HG03460 (cell line): ENCODE measurements around the gene VDAC2.

Experiments used
- ATAC-seq: cut with Tn5 transposase; IDR thresholded peaks from one replicate; pipeline ENCODE4 v1.9.1; 2021; ENCODE audit not compliant: unreplicated experiment

VDAC2 gene

DNA sequence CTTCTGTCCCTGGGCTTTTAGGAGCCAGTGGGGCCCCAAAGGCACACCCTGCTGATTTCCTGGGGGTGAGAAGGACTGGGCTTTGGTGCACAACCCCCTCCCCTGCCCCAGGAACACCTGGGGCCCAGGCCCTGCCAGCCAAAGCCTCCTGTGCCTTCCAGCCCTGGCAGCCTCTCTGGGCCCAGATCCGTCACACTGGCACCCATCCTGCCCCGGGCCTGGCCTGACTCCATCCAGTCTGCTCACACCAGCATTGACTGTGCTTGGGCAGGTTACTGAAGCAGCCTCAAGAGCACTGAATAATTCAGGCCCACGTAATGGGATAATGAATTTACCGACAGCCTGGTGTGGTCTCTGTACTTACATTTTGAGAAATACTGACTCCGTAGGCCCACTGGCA lies 37.2 kb downstream of the VDAC2 start:
- no peak for ATAC-seq

DNA sequence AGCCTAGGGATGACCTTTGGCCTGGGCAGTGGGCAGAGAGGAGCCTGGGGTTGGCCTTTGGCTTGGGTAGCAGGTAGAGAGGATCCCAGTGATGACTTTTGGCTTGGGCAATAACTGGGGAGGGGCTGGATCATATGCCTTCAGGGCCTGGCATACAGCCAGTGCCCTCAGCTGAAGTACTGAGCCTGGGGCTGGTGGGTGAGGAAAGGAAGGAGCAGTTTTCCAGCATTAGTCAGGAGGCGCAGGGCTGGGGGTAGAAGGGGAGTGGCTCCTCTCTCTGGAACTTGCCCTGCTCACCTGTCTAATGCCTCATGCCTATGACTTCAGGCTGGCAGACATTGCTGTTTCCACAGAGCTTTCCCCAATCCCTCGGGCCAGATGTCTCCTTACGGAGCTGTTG lies 40.3 kb downstream of the VDAC2 start:
- ATAC-seq: no peak

DNA sequence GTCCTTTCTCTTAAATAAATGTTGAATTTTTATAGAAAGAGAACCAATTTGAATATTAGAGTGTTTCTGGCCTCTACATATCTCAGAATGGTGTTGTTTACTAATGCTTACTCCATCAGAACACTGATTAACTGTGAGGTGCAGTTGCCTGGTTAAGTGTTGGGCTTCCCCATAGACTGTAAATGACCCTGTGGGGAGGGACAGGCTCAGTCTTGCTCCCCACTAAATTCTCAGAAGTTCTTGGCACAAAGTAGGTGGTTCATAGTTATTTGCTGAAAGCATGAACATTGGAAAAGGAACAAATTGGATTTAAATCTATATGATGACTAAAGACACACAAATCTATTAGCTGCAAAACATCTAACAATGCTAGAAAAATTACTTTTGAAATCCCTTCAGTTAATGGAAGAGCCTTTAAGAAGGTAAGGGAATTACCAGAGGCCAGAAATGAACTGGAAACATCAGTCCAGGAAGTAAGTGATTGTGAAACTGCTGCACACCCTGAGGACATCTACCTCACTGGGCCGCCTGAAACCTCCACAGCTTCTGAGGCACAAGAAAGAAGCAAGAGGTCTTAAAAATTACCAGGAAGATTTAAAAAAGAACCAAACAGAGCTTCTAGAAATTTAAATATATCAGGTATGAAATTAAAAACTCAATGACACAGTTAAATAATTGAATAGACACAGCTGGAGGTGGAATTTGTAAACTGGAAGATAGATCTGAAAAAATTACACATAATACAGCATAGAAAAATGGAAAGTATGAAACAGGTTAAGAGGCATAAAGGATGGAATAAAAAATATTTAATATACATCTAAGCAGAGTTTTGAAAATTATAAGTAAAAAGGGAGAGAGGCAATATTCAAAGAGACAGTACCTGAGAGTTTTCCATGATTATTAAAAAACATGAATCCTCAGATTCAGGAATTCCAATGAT lies 43.0 kb downstream of the VDAC2 start:
- ATAC-seq: no peak

DNA sequence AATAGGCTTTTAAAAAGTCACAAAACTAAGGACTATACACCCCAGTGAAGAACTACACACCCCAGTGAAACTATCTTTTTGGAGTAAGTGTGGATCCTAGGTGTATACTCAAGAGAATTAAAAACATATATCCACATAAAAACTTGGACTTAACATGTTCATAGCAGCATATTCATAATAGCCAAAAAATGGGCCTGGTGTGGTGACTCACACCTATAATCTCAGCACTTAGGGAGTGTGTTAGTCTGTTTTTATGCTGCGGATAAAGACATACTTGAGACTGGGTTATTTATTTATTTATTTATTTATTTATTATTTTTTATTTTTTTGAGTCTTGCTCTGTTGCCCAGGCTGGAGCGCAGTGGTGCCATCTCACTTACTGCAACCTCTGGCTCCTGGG lies 44.1 kb downstream of the VDAC2 start:
- no peak for ATAC-seq

DNA sequence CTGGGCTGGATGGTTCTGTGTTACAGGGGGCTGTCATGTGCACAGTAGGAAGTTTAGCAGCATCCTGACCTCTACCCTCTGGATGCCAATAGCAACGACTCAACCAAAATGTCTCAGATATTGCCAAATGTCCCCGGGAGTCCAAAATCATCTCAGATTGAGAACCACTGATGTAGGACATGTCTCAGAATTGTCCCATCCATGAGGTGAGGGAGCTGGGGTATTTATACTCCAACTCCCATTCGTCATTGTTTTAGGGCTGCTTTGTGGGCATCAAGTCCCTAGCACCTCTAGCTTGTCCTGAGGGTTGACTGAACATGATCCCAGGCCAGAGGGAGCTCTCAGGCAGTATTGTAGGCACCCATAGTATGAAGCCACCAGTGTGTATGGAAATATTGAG lies 50.4 kb downstream of the VDAC2 start:
- no peak for ATAC-seq

DNA sequence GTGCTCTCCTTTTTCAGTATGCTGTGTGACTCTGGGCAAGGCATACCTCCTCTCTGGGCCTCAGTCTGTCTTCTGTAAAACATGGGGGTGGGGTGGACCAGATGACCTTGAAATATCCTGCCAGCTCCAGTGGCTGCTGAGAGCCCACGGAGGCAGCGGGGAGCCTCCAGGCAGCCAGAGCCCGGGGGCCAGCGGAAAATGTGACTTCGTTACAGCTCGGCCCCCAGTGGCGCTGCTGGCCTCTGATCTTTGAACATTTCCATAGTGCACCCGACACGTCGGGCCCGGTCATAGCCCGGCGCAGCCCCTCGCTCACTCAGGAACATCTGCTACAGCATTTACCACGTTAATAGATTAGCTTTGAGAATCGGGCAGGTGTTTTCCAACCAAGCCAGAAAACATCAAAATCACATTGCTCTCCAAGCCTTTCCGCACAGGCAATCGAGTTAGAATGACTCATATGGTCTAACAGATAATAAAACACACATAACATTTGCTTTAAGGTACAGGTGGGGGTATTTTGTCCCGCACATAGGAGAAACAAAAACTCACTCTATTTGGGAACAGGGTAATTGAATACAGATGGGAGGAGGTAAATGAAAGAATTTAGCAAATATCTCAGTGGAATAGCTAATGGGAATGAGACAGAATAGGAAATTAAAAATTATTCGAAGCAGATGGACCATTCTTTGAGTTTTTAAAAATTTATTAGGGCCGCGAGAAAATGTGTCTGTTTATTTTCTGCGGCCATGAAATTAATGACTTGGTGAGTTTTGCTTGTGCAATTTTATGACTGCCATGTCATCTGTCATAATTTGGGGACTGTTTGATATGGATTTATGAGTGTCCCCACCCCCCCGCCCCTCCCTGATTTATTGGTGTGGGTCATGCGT lies 51.5 kb downstream of the VDAC2 start:
- ATAC-seq: no peak

DNA sequence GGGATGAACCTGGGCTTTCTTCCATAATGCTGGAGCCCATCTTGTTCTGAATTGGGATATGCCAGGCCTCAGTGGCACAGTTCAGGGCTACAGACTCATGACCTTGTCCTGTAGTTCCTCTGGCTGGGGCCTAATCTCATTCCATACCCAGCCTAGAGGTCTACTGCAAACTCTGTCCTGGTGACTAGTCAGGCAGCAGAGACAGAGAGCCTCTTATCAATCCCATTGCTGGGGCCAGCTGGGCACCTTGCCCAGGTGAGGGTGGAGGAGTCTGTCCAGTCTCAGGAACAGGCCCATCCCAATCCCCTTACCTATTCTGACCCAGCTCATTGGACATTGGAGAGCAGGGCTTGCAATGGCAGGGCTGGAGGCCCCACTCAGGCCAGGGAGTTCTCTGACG lies 53.2 kb downstream of the VDAC2 start:
- no peak for ATAC-seq

DNA sequence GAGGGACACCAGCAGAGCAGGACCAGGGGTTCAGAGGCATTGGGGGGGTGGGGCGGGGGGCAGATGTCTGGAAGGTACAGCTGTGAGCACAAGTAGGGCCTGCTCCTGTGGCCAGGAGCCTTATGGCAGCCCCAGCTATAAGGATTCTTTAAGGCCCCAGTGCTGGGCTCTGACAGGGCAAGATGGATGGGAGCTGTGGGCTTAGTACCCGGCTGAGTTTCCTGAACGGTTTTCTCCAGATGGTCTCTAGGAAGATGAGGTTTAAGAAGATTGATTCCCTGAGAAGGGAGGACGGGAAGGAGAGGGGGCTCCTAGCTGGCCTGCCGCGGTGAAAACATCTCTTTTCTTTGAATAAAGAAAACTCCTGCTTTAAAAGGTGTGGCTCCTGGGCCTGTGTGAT lies 55.3 kb downstream of the VDAC2 start:
- no peak for ATAC-seq

DNA sequence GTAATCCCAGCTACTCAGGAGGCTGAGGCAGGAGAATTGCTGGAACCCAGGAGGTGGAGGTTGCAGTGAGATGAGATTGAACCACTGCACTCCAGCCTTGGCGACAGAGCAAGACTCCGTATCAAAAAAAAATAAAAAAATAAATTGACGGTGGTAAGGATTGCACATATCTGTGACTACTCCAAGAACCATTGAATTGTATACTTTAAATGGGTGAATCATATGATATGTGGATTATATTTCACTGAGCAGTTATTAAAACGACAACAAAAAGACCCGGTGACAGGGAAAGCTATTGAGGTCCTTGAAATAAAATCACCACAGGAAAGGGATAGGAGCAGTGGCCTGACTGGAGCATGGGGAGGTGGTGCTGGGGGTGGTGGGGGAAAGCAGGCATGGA lies 56.3 kb downstream of the VDAC2 start:
- no peak for ATAC-seq

DNA sequence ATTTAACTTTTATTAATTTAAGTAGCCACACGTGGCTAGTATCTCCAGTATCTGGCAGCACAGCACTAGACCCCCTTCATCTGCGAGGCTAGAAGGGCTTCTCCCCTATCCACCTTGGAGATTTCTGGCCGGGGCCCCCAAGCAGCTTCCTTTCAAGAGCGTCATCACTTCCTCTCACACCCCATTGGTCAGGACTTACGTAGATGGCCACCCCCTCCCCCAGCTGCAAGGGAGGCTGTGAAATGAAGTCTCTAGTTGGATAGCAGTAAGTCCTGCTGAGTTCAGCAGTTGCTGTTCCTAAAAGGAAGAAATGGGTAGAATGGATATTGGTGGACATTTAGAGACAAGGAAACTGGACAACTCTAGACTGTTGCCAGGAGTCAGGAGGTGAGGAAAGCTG lies 59.0 kb downstream of the VDAC2 start:
- ATAC-seq: no peak

DNA sequence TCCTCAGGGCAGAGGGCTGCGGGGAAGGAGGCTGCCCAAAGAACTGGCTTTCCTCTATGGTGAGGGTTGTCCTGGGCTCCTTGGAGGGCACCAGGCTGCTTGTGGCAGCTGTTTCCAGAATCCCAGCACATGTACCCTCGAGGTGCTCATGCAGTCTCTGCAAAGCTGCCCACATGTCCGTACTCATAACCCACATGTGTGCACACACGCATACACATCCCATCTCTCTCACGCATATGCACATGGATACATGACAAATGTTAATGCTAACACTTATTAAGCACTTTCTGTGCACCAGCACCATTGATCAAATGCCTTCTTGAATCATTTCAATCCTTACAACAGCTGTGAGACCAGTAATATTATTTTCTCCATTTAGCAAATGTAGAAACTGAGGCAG lies 61.5 kb downstream of the VDAC2 start:
- no peak for ATAC-seq

DNA sequence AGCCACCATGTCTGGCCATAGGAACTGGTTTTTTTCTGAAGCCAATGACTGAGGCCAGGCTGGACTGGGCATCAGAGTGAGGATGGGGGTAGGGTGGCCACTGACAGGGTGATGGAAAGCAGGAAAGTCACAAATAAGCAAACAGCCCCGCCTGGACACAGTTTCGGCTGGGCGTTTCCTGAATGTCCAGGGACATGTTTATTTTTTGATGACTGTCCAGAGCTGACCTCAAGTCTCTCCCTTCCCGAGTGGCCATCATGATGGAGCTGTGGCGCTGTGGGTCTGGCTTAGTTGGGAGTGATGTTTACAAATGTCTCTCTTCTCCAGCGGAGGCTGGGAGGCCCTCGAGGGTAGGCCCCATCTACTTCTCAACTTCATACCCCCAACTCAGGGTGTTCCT lies 62.3 kb downstream of the VDAC2 start:
- ATAC-seq: no peak

DNA sequence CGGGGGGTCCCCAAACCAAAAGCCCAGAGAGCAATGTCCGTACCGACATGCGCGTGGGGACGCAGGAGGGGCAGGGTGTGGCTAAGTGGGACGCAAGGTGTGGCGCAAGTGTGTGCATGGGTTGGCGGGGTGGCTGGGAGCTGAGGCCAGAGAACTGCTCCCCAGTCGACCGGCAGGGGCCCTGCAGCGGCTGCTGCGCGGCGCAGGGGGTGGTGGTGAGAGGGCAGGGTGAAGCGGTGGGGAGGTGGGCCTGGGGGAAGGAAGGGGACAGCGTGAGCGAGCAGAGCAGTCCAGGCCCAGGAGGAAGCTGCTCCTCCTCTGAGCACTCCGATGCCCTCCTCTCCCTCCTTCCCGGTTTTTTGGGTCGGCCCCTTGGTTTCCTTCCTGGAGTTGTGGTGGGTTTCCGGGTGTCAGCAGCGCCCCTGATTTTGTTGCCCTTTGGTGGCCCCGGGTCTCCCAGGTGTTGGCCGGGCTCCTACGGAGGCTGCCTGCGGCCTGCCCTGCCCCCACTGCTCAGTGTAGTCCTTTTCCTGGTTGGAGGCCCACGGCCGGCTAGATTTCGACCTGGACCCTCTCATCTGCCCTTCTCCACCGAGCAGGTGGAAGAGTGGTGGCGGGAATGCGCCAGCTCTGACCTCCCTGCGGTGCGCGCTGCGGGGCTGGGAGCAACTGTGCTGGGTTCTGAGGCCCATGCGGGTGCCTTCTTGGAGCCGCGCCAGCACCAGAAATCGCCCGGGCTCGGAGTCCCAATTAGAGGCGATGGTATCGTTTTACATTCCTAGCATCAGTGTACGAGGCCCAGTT lies 65.7 kb downstream of the VDAC2 start:
- ATAC-seq: no peak

DNA sequence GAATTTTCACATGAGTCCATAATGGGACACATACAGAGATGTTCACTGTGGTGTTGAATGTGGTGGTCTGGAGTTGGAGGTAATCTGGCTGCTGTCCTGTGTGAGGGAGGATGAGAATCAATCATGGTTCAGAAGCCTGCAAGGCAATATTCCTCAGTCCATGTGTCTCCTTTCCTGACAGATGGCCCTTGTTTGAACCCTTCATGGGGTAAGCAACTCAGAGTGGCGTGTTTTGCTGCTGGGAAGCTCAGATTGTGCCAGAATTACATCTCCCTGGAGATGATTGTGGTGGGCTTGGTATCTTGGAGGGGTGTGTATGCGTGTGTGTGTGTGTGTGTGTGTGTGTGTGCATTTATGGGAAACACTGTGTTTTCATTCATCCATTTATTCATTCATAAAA lies 69.6 kb downstream of the VDAC2 start:
- no peak for ATAC-seq
